GF-D8 (cell line): Measurements from ENCODE around the gene ARHGAP27.

Source experiments
- DNase-seq: peaks from one replicate; lab custom pipeline; 2025; lab: John Stamatoyannopoulos, UW

The ARHGAP27 gene

GRCh38 chr17:45405250-45406086 lies 27.2 kb downstream of the ARHGAP27 start:
- DNase-seq = no peak

GRCh38 chr17:45404870-45405249 lies 27.8 kb downstream of the ARHGAP27 start:
- DNase-seq = no peak

- DNase-seq = no peak
Measured at GRCh38 chr17:45403906-45404490, 28.7 kb downstream of the ARHGAP27 start.

- DNase-seq = no peak
Measured at GRCh38 chr17:45402916-45403315, 29.8 kb downstream of the ARHGAP27 start.

DNA sequence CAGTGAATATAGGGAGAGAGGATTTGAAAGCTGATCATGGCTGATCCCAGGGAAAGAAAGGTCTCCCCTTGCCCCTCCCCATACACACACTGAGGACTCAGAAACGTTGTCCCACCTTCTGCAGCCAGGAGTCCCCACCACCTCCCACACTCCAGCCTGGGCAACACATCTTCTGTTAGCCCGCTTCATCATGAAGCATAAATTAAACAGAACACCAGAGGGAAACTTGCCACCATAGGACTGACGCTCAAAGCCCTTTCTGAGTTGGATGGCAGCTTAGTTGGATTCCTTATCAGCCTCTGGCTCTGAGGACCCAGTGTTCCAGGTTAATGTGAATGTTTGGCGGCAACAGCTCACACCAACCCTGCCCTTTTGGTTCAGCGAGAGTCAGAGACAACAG lies 33.9 kb downstream of the ARHGAP27 start:
- no peak for DNase-seq

- DNase-seq = no peak
Measured at GRCh38 chr17:45397796-45398195, 34.9 kb downstream of the ARHGAP27 start.

- no peak for DNase-seq
Measured at GRCh38 chr17:45396496-45397205, 36.0 kb downstream of the ARHGAP27 start.

- DNase-seq = no peak
Measured at GRCh38 chr17:45395569-45396415, 36.9 kb downstream of the ARHGAP27 start.

GRCh38 chr17:45394913-45395568 lies 37.6 kb downstream of the ARHGAP27 start:
- no peak for DNase-seq

DNA sequence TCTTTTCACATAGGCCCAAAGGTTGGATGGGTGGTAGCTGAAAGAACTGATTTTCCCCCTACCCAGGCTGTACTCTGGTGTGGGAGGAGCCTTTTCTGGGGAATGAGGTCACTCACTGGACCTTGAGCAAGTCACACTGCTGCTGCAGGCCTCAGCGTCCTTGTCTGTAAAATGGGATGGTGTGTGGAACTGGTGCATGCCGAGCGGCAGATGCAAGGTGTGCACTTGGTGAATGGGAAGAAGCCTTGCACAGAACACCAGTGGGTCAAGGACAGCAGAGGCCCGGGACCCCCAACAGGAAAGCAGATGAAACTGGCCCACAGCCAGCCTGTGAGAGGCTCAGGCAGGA lies 38.1 kb downstream of the ARHGAP27 start:
- DNase-seq = no peak

- no peak for DNase-seq
Measured at GRCh38 chr17:45394091-45394490, 38.6 kb downstream of the ARHGAP27 start.

GRCh38 chr17:45393411-45393810 lies 39.3 kb downstream of the ARHGAP27 start:
- DNase-seq = no peak

DNA sequence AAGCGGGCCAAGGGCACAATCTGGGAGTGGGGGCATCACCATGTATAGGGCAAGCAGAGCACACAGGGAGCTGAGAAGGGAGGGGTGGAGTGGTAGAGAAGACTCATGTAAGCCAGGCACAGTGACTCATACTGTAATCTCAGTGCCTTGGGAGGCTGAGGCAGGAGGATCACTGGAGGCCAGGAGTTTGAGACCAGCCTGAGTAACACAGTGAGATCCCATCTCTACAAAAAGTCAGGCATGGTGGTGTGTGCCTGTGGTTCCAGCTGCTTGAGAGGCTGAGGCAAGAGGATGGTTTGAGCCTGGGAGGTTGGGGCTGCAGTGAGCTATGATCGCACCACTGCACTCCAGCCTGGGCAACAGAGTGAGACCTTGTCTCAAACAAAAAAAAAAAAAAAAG lies 40.8 kb downstream of the ARHGAP27 start:
- DNase-seq = no peak

GRCh38 chr17:45391291-45391690 lies 41.4 kb downstream of the ARHGAP27 start:
- no peak for DNase-seq

GRCh38 chr17:45389354-45389753 lies 43.3 kb downstream of the ARHGAP27 start:
- no peak for DNase-seq

DNA sequence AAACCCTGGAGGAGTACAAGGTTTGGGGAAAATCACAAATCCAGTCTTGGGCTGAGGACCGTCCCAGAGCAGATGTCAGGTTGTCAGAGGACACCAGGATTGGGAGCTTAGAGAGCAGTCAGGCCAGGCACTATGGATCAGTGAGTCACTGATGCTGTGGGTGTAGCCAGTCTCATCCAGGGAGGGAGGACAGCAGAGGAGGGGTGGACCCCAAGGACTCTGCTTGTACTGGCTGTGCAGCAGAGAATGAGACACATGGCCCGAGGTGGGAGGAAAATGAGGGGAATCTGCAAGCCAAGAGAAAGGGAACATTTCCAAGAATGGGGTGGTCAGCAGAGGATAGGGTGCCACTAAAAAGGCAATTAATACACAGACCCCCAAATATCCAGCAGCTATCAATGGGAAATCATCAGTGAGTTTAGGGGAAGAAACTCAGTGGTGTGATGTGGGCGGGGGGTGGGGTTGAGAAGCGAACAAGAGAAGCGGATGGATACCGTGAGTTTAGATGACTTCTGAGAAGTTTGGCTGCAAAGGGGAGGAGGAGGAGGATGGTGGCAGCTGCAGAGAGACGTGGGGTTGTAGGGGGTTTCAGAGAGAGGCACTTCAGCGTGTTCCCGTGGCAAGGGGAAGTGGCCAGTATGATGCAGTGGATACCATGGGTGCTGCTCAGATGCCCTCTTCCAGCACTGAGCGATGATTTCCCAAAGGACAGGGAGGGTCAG lies 43.9 kb downstream of the ARHGAP27 start:
- no peak for DNase-seq

- no peak for DNase-seq
Measured at GRCh38 chr17:45387739-45388138, 44.9 kb downstream of the ARHGAP27 start.

- peak; percentile 18 for DNase-seq
Measured at GRCh38 chr17:45386178-45386577, 46.5 kb downstream of the ARHGAP27 start.

GRCh38 chr17:45385331-45385997 lies 47.2 kb downstream of the ARHGAP27 start:
- peak; percentile 42 for DNase-seq

DNA sequence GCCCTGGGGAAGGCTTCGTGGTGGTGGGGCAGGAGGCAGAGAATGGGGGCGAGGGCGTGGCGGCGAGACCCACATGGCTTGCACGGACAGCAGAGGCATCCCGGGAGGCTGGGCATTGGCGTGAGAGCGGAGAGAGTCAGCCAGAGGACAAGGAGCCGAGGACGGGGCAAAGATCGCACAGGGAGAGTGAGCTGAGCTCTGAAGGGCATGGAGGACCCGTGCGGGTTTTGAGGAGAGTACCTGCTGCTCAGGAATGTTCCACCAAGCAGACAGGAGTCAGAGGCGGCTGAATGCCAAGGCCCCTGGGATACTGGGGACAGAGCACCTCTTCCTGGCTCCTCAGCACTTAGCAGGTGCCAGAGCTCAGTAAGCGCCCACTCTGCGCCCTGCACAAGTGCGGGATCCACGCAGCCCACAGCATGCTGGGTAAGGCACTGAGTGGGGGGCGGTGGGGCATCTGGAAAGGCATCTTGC lies 47.8 kb downstream of the ARHGAP27 start:
- DNase-seq = no peak
